Osteoblast (primary cell): ENCODE measurements around the gene CCDC170. TPM values are rescaled to one million over a fixed set of nuclear protein-coding genes. Genes with fewer than 3 reads are reported as not detected.

Source experiments
- DNase-seq: peaks from one replicate; pipeline ENCODE4 v3.0.0; 2011; ENCODE audit warnings: low spot score, mixed read lengths; ENCODE audit not compliant: insufficient read length; ENCODE audit errors: missing footprints
- H2AFZ ChIP-seq: 2 replicates; pipeline ENCODE4 v1.6.0; 2011; ENCODE audit warnings: mild to moderate bottlenecking, low read length
- H3K27ac ChIP-seq: 2 replicates; pipeline ENCODE4 v1.5.1; 2011; ENCODE audit warnings: mild to moderate bottlenecking, low read depth, low read length, moderate library complexity
- H3K27me3 ChIP-seq: 2 replicates; pipeline ENCODE4 v1.6.0; 2012; ENCODE audit warnings: mild to moderate bottlenecking, control low read depth, inconsistent platforms, low read length, moderate library complexity; ENCODE audit not compliant: insufficient read depth
- H3K36me3 ChIP-seq: 2 replicates; pipeline ENCODE4 v1.5.1; 2011; ENCODE audit warnings: mild to moderate bottlenecking, low read length, control low read depth, moderate library complexity; ENCODE audit not compliant: insufficient read depth
- H3K4me1 ChIP-seq: 2 replicates; pipeline ENCODE4 v1.5.1; 2011; ENCODE audit warnings: mild to moderate bottlenecking, low read length, control low read depth, moderate library complexity; ENCODE audit not compliant: insufficient read depth
- H3K4me2 ChIP-seq: 2 replicates; pipeline ENCODE4 v1.6.0; 2011; ENCODE audit warnings: mild to moderate bottlenecking, low read length; ENCODE audit not compliant: insufficient read depth
- H3K4me3 ChIP-seq: fragments of 200-600 bp; sonication (generic); 3 replicates; pipeline ENCODE4 v1.5.1; 2012; ENCODE audit warnings: mild to moderate bottlenecking, low read length, inconsistent platforms; ENCODE audit not compliant: insufficient read depth
- H3K79me2 ChIP-seq: 2 replicates; pipeline ENCODE4 v1.6.0; 2012; ENCODE audit warnings: mild to moderate bottlenecking, low read length, control low read depth, inconsistent platforms; ENCODE audit not compliant: insufficient read depth
- H3K9me3 ChIP-seq: 2 replicates; pipeline ENCODE4 v1.5.1; 2011; ENCODE audit warnings: low read depth, low read length, control low read depth
- H4K20me1 ChIP-seq: 2 replicates; pipeline ENCODE4 v1.6.0; 2012; ENCODE audit warnings: mild to moderate bottlenecking, low read length, control low read depth; ENCODE audit not compliant: insufficient read depth
- total RNA-seq: library from RNA; depleted of rRNA; stranded (reverse); fragments of >200 nt; gene quantifications from 2 replicates; pipeline ENCODE4 v1.2.3, GENCODE V29; 2012
- TF ChIP-seq, protein P1 (sequence below): IDR thresholded peaks from 2 replicates; pipeline ENCODE4 v1.5.1; 2011; ENCODE audit warnings: mild to moderate bottlenecking, low read depth, low read length, moderate library complexity; ENCODE audit errors: extremely low read depth

Gene CCDC170
- total RNA-seq, 1 donor = 1.8 TPM

DNA sequence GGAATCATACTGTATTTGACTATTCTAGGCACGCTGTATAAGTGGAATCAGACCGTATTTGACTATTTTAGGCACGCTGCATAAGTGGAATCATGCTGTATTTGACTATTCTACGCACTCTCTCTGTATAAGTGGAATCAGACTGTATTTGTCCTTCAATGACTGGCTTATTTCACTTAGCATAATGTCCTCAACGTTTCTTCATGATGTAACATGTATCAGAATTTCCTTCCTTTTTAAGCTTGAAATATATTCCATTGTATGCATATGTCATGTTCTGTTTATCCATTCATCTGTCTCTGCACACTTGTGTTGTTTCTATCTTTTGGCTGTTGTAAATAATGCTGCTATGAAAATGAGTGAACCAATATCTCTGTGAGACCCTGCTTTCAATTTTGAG, 5.7 kb downstream of the CCDC170 start:
- Histone ChIP-seq H3K4me3 (no peak overlapping the region), H4K20me1 (no peaks in the 10 kb centered on the region), H3K4me2 (no peak overlapping the region), H3K27me3 (no peaks in the 10 kb centered on the region), H3K79me2 (no peaks in the 10 kb centered on the region), H3K9me3 (no peaks in the 10 kb centered on the region), H3K27ac (no peak overlapping the region), H3K36me3 (no peaks in the 10 kb centered on the region), H3K4me1 (peaks cover 13% of the 10 kb centered on the region), H2AFZ (no peak overlapping the region)
- no peak for DNase-seq
- TF ChIP-seq, protein P1, sequence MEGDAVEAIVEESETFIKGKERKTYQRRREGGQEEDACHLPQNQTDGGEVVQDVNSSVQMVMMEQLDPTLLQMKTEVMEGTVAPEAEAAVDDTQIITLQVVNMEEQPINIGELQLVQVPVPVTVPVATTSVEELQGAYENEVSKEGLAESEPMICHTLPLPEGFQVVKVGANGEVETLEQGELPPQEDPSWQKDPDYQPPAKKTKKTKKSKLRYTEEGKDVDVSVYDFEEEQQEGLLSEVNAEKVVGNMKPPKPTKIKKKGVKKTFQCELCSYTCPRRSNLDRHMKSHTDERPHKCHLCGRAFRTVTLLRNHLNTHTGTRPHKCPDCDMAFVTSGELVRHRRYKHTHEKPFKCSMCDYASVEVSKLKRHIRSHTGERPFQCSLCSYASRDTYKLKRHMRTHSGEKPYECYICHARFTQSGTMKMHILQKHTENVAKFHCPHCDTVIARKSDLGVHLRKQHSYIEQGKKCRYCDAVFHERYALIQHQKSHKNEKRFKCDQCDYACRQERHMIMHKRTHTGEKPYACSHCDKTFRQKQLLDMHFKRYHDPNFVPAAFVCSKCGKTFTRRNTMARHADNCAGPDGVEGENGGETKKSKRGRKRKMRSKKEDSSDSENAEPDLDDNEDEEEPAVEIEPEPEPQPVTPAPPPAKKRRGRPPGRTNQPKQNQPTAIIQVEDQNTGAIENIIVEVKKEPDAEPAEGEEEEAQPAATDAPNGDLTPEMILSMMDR = no peak

DNA sequence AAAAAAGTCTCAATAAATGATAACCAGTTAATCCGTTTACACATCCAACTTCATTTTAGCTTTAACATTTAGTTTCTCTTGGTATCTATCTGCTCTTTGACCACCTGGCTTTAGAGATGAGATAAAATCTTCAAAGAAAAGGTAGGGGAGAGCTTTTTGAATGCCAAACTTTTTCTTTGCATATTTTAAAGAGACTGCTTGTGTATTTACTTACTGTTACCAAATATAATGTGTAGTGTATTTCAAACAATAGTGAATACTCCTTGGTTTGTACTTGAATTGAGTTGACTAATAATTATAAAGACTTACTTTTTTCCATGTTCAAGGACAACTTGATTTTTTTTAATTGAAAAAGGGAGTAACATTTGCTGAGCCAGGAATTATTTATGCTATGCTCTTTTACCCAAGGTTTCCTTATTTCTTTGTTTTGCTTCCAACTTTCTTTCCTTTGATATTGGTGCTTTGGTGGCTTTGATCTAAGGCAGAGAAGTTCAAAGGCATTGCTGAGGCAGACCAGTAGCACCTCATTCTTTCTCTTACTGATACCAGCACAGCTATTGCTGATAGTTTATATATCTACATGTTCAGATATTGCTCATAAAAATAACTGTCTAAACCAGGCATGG, 7.8 kb downstream of the CCDC170 start:
- no peaks in the 10 kb centered on the region for H4K20me1 ChIP-seq
- no peaks in the 10 kb centered on the region for H3K79me2 ChIP-seq
- no peak overlapping the region for H3K4me2 ChIP-seq
- H3K36me3 ChIP-seq = no peaks in the 10 kb centered on the region
- no peaks in the 10 kb centered on the region for H3K27me3 ChIP-seq
- H3K9me3 ChIP-seq = no peaks in the 10 kb centered on the region
- TF ChIP-seq, protein P1 = no peak
- H3K4me3 ChIP-seq = no peak overlapping the region
- H3K27ac ChIP-seq = no peak overlapping the region
- H2AFZ ChIP-seq = no peak overlapping the region
- DNase-seq = no peak
- peaks cover 10% of the 10 kb centered on the region for H3K4me1 ChIP-seq

DNA sequence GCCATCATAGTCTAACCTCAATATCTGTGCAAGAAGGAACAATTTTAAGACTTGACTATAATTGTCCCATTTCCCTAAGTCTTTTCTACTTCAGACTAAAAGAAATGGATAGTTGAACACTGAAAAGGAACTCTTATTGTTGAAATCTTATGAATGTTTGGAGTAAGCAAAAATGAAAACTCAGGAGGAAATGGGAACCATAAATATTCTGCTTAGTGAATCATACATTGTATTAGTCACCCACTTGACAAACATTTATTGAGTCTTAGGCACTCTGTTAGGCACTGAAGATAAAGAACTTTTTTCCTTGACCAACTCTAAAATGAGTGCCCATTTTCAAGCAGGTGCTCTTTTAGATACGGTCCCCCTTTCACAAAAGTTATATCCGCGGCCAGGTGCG, 8.7 kb downstream of the CCDC170 start:
- Histone ChIP-seq H3K4me2 (peak overlapping the region; percentile 48), H2AFZ (no peak overlapping the region), H3K4me3 (no peak overlapping the region), H4K20me1 (no peaks in the 10 kb centered on the region), H3K79me2 (no peaks in the 10 kb centered on the region), H3K9me3 (no peaks in the 10 kb centered on the region), H3K4me1 (peaks cover 10% of the 10 kb centered on the region), H3K36me3 (no peaks in the 10 kb centered on the region), H3K27me3 (no peaks in the 10 kb centered on the region), H3K27ac (no peak overlapping the region)
- TF ChIP-seq, protein P1 = no peak
- DNase-seq = peak; percentile 83

DNA sequence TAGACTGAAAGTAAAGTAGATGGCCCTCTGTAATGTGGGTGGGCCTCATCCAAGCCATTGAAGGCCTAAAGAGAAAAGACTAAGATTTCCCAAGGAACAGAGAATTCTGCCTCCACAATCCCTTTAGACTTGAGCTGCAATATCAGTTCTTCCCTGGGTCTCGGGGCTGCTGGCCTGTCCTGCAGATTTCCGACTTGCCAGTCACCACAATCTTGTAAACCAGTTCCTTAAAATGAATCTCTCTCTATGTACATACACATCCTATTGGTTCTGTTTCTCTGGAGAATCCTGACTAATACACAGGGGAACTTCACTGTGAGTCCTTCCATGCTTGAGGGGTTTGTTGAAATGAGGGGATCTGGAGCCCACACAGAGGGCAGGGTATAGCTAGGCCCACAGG, 12.9 kb downstream of the CCDC170 start:
- H4K20me1 ChIP-seq = no peaks in the 10 kb centered on the region
- H3K79me2 ChIP-seq = no peaks in the 10 kb centered on the region
- H3K4me3 ChIP-seq = no peak overlapping the region
- peaks cover 10% of the 10 kb centered on the region for H3K4me1 ChIP-seq
- H2AFZ ChIP-seq = no peak overlapping the region
- no peaks in the 10 kb centered on the region for H3K36me3 ChIP-seq
- DNase-seq = peak; percentile 30
- TF ChIP-seq, protein P1 = no peak
- H3K9me3 ChIP-seq = no peaks in the 10 kb centered on the region
- H3K27me3 ChIP-seq = no peaks in the 10 kb centered on the region
- no peak overlapping the region for H3K4me2 ChIP-seq
- H3K27ac ChIP-seq = no peak overlapping the region
